H1 (cell line): ENCODE results near the gene JAKMIP3. TPM values are rescaled to one million over a fixed set of nuclear protein-coding genes. Genes with fewer than 3 reads are reported as not detected.

ENCODE experiments used
- ASH2L ChIP-seq: fragments of 200-600, 300-600 bp; sonication (generic); IDR thresholded peaks from one replicate; pipeline ENCODE4 v1.7.1; 2017; ENCODE audit warnings: low read length
- BACH1 ChIP-seq: IDR thresholded peaks from 2 replicates; pipeline ENCODE4 v1.6.1; 2012; ENCODE audit warnings: low read length, improper control_type of control experiment
- BRCA1 ChIP-seq: IDR thresholded peaks from 2 replicates; pipeline ENCODE4 v1.6.1; 2012; ENCODE audit warnings: low read depth, low read length, improper control_type of control experiment
- CBX5 ChIP-seq: fragments of 300-800, 300-1000 bp; sonication (generic); IDR thresholded peaks from 2 replicates; pipeline ENCODE4 v1.7.1; 2016; ENCODE audit warnings: antibody characterized with exemption, low read length, low read depth
- PHF8 ChIP-seq: fragments of 200-600 bp; sonication (generic); conservative IDR thresholded peaks from 2 replicates; pipeline ENCODE4 v1.7.1; 2012; ENCODE audit warnings: low read depth, mild to moderate bottlenecking, inconsistent platforms, low read length, moderate library complexity
- POLR2AphosphoS5 ChIP-seq: IDR thresholded peaks from 2 replicates; pipeline ENCODE4 v1.6.1; 2011; ENCODE audit warnings: low read depth, low read length
- polyA plus RNA-seq, 7 experiments: library from polyadenylated mRNA; depleted of rRNA in 3 of 7; stranded (reverse) in 5 of 7; unstranded in 2 of 7; fragments of >200 nt in 5 of 7; fragments of 200-250 nt in 2 of 7; gene quantifications; 1 replicate in 5 of 7; 2 replicates in 1 of 7; 4 replicates in 1 of 7; pipeline versions ENCODE4 v1.2.1 to v1.2.3, GENCODE V29; 2011 to 2013; ENCODE audit warnings: missing spikeins in 2 of 7, mixed read lengths in 2 of 7
- total RNA-seq: library from RNA; stranded (reverse); fragmentation: NEBNext Ultra II Directional; extraction: Animal tissue kit (Norgen Biotek cat#: 25700); gene quantifications from 2 replicates; pipeline ENCODE4 v1.2.1, GENCODE V29; 2021

The JAKMIP3 gene
- total and polyA plus RNA-seq, 2 of the 8 experiments (the other 6 are each of a cell fraction or from before 2014, with no cell fraction given): 0.83 to 0.91 TPM

GRCh38 chr10:132063432-132063831 is 2.3 kb upstream of the JAKMIP3 start (continued):
- no peak for TF ChIP-seq CBX5
- TF ChIP-seq BACH1: no peak
- no peak for TF ChIP-seq POLR2AphosphoS5
- TF ChIP-seq BRCA1: no peak
- no peak for TF ChIP-seq ASH2L
- TF ChIP-seq PHF8: no peak
